ENCODE measurements around the gene HMGB1.
A peak's percentile ranks its signal among the peaks of the same experiment; 100 is the strongest.
"Not testable (repeated sequence)": the region's sequence is repeated elsewhere in the genome, so short reads cannot be mapped to it uniquely, and the experiment has no call there.

HMGB1 gene

GRCh38 chr13:30466358-30466714 is 600 bp upstream of the HMGB1 start:
- no peak for DNase-seq (ENCODE audit: low spot score)

- DNase-seq (ENCODE audit: low spot score) = no peak
These were observed 468 bp downstream of the HMGB1 start for GRCh38 chr13:30465343-30465592.

GRCh38 chr13:30464496-30465342 is 1.0 kb downstream of the HMGB1 start:
- peak; percentile 39 for DNase-seq (ENCODE audit: low spot score)

GRCh38 chr13:30463787-30464495 is 1.8 kb downstream of the HMGB1 start:
- DNase-seq (ENCODE audit: low spot score) = peak; percentile 79

- DNase-seq (ENCODE audit: low spot score) = peak; percentile 23
These were observed 4.3 kb downstream of the HMGB1 start for GRCh38 chr13:30461279-30462066.

- DNase-seq (ENCODE audit: low spot score) = no peak
These were observed 8.3 kb downstream of the HMGB1 start for GRCh38 chr13:30457306-30457891.

GRCh38 chr13:30456290-30456689 is 9.4 kb downstream of the HMGB1 start:
- DNase-seq (ENCODE audit: low spot score) = no peak

GRCh38 chr13:30454991-30455390 is 10.7 kb downstream of the HMGB1 start:
- DNase-seq (ENCODE audit: low spot score) = no peak

GRCh38 chr13:30453727-30454126 is 12.0 kb downstream of the HMGB1 start:
- DNase-seq (ENCODE audit: low spot score) = peak; percentile 22

GRCh38 chr13:30451476-30451875 is 14.3 kb downstream of the HMGB1 start:
- DNase-seq (ENCODE audit: low spot score) = not testable (repeated sequence)

GRCh38 chr13:30450066-30450465 is 15.7 kb downstream of the HMGB1 start:
- no peak for DNase-seq (ENCODE audit: low spot score)

- DNase-seq (ENCODE audit: low spot score) = no peak
These were observed 17.3 kb downstream of the HMGB1 start for GRCh38 chr13:30448441-30448840.

- no peak for DNase-seq (ENCODE audit: low spot score)
These were observed 19.6 kb downstream of the HMGB1 start for GRCh38 chr13:30446126-30446500.

GRCh38 chr13:30443957-30444404 is 21.8 kb downstream of the HMGB1 start:
- no peak for DNase-seq (ENCODE audit: low spot score)

GRCh38 chr13:30443491-30443890 is 22.2 kb downstream of the HMGB1 start:
- not testable (repeated sequence) for DNase-seq (ENCODE audit: low spot score)

GRCh38 chr13:30442926-30443325 is 22.8 kb downstream of the HMGB1 start:
- no peak for DNase-seq (ENCODE audit: low spot score)

- DNase-seq (ENCODE audit: low spot score) = no peak
These were observed 24.6 kb downstream of the HMGB1 start for GRCh38 chr13:30440910-30441703.

GRCh38 chr13:30438286-30438685 is 27.4 kb downstream of the HMGB1 start:
- DNase-seq (ENCODE audit: low spot score) = no peak

- no peak for DNase-seq (ENCODE audit: low spot score)
These were observed 28.6 kb downstream of the HMGB1 start for GRCh38 chr13:30437177-30437576.

- no peak for DNase-seq (ENCODE audit: low spot score)
These were observed 29.8 kb downstream of the HMGB1 start for GRCh38 chr13:30435911-30436451.

GRCh38 chr13:30431269-30431940 is 34.3 kb downstream of the HMGB1 start:
- DNase-seq (ENCODE audit: low spot score) = no peak
